HG03135 (cell line): ENCODE data around the gene RBBP7.

ENCODE experiments used
- ATAC-seq: cut with Tn5 transposase; IDR thresholded peaks from one replicate; pipeline ENCODE4 v1.9.1; 2021; ENCODE audit warnings: mild to moderate bottlenecking, moderate library complexity; ENCODE audit not compliant: unreplicated experiment

RBBP7 gene

GRCh38 chrX:16827225-16827624 lies 42.9 kb downstream of the RBBP7 start:
- no peak for ATAC-seq

DNA sequence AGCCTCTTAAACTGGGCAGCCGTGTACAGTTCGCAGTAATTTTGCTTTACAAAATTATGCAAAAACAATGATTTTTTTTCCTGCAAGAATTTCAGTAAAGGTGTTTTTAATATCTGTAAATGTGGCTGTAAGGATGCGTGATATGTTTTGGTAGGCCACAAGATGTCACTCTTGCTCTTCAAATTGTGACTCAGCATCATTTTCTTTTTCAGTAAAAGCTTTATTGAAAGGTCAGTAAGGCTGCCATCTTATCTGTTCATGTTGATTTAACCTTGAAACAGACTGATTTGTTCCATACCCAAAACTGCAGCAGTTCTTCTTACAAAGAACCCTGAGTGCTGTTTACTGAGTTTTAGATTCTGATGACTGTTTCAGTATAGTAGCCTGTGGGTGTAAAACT lies 44.0 kb downstream of the RBBP7 start:
- ATAC-seq, result no peak

DNA sequence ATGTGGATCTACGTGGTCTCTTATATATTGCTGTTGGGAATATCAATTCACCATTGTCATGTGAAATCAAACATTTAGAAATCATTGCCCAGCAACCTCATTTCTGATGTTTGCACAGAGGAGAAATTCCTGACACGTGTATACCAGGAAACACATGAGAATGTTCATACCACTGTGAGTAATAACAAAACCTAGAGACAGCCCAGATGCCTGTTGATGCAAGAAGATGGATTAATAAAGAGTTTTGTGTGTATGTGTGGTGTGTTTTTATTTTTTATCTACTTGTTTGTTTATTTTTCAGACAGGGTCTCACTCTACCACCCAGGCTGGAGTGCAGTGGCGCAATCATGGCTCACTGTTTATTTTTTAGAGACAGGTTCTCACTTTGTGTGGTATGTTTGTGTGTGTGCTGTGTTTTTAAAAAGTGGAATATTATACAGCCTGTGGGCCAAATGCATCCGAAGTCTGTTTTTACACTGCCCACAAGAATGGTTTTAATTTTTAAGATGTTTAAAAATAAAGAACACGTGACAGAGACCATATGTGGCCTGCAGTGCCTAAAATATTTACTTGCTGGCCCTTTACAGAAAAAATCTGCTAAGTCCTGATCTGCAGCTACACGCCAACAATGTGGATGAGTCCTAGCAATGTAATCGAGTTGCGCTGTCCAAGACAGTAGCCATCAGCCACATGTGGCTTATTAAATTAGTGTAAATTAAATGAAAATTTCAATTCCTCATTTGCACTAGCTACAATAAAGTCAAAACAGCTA lies 44.7 kb downstream of the RBBP7 start:
- ATAC-seq, result no peak

GRCh38 chrX:16822723-16823122 lies 47.4 kb downstream of the RBBP7 start:
- ATAC-seq, result no peak

DNA sequence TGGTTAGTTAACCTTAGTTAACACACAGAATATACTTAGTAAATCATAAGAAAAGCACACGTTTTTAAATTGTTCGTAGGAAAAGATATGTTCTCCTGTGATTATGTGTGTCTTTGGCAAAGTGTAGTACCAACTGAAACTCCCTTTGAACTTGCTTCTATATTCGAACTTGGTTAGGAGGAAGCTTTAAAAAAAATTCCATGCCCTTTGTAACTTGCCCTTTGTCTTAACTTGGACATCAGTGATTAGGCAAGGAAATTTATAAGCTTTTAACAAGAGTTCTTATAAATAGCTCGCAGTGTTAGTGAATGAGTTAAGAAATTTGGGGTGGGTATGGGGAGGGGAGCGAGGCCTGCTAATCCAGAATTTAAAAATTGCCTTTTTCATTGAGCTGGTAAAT lies 50.5 kb downstream of the RBBP7 start:
- no peak for ATAC-seq

GRCh38 chrX:16814597-16814996 lies 55.6 kb downstream of the RBBP7 start:
- ATAC-seq, result no peak

GRCh38 chrX:16807976-16808542 lies 62.1 kb downstream of the RBBP7 start:
- ATAC-seq, result no peak

GRCh38 chrX:16807548-16807947 lies 62.6 kb downstream of the RBBP7 start:
- no peak for ATAC-seq

GRCh38 chrX:16804923-16805464 lies 65.2 kb downstream of the RBBP7 start:
- ATAC-seq, result no peak

GRCh38 chrX:16797841-16798240 lies 72.3 kb downstream of the RBBP7 start:
- ATAC-seq, result no peak

DNA sequence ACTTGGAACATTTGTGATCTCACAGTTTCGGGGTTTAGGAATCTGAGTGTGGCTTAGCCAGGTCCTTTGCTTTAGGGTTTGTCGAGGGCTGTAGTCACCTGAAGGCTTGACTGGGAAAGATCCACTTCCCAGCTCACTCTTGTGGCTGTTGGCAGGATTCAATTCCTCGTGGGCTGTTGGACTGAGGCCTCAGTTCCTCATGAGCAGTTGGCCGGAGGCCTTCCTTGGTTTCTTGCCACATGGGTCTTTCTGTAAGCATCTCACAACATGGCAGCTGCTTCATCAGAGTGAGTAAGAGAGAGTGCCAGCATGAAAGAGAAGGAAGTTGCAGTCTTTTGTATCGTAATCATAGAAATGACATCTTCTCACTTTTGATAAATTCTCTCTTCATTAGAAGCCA lies 72.8 kb downstream of the RBBP7 start:
- ATAC-seq, result no peak

GRCh38 chrX:16796298-16796697 lies 73.9 kb downstream of the RBBP7 start:
- no peak for ATAC-seq
